Keratinocyte (primary cell): ENCODE measurements around the gene CORO2A. TPM values are rescaled to one million over a fixed set of nuclear protein-coding genes. Genes with fewer than 3 reads are reported as not detected.

Experiments
- DNase-seq: peaks from one replicate; pipeline ENCODE4 v3.0.0-alpha.2; 2011; ENCODE audit warnings: low read depth, missing footprints, low spot score
- FAIRE-seq: peaks from 2 replicates; lab custom pipeline; 2011; peaks lifted over from hg19 to GRCh38; lab: Jason Lieb, UNC
- H2AFZ ChIP-seq: 2 replicates; pipeline ENCODE4 v1.6.0; 2012; ENCODE audit warnings: low read length, control low read depth, inconsistent platforms; ENCODE audit not compliant: control insufficient read depth
- H3K27ac ChIP-seq: 2 replicates; pipeline ENCODE4 v1.5.1; 2011; ENCODE audit warnings: low read length; ENCODE audit not compliant: control insufficient read depth, insufficient read depth
- H3K27me3 ChIP-seq: 3 replicates; pipeline ENCODE4 v1.6.0; 2011; ENCODE audit warnings: low read length; ENCODE audit not compliant: control insufficient read depth, insufficient read depth; ENCODE audit errors: extremely low read depth
- H3K36me3 ChIP-seq, 2 experiments: 2 replicates in 1 of 2; 3 replicates in 1 of 2; pipeline ENCODE4 v1.5.1; 2011; ENCODE audit warnings: low read length in 2 of 2, mild to moderate bottlenecking in 1 of 2; ENCODE audit not compliant: control insufficient read depth in 2 of 2, insufficient read depth in 2 of 2; ENCODE audit errors: extremely low read depth in 1 of 2
- H3K4me1 ChIP-seq: 3 replicates; pipeline ENCODE4 v1.5.1; 2011; ENCODE audit warnings: low read length; ENCODE audit not compliant: control insufficient read depth, insufficient read depth; ENCODE audit errors: extremely low read depth
- H3K4me2 ChIP-seq: 3 replicates; pipeline ENCODE4 v1.6.0; 2011; ENCODE audit warnings: low read depth, low read length; ENCODE audit not compliant: control insufficient read depth, insufficient read depth; ENCODE audit errors: extremely low read depth
- H3K4me3 ChIP-seq, 3 experiments: fragments of 200-600 bp in 1 of 3; sonication (generic) in 1 of 3; 2 replicates in 2 of 3; 3 replicates in 1 of 3; pipeline ENCODE4 v1.5.1; 2011 to 2016; ENCODE audit warnings: low read length in 3 of 3, mild to moderate bottlenecking in 3 of 3, control low read depth in 2 of 3, inconsistent platforms in 1 of 3, low read depth in 1 of 3, mixed read lengths in 1 of 3, mixed run types in 1 of 3, moderate library complexity in 1 of 3; ENCODE audit not compliant: control insufficient read depth in 2 of 3, insufficient read depth in 2 of 3; ENCODE audit errors: extremely low read depth in 1 of 3
- H3K79me2 ChIP-seq: 2 replicates; pipeline ENCODE4 v1.6.0; 2012; ENCODE audit warnings: low read length; ENCODE audit not compliant: control insufficient read depth, insufficient read depth
- H3K9ac ChIP-seq: 3 replicates; pipeline ENCODE4 v1.6.0; 2011; ENCODE audit warnings: low read length; ENCODE audit not compliant: control insufficient read depth, insufficient read depth; ENCODE audit errors: extremely low read depth
- H3K9me1 ChIP-seq: 3 replicates; pipeline ENCODE4 v1.6.0; 2011; ENCODE audit warnings: low read length; ENCODE audit not compliant: control insufficient read depth, insufficient read depth; ENCODE audit errors: extremely low read depth
- H3K9me3 ChIP-seq: 2 replicates; pipeline ENCODE4 v1.5.1; 2012; ENCODE audit warnings: low read depth, low read length; ENCODE audit not compliant: control insufficient read depth
- H4K20me1 ChIP-seq: 3 replicates; pipeline ENCODE4 v1.6.0; 2011; ENCODE audit warnings: low read length; ENCODE audit not compliant: control insufficient read depth, insufficient read depth; ENCODE audit errors: extremely low read depth
- CTCF ChIP-seq, 3 experiments: IDR thresholded peaks in 1 of 3; conservative IDR thresholded peaks in 1 of 3; optimal IDR thresholded peaks in 1 of 3; 2 replicates in 2 of 3; 3 replicates in 1 of 3; pipeline versions ENCODE3 to v1.5.1; 2011; ENCODE audit warnings: low read length in 3 of 3, mild to moderate bottlenecking in 3 of 3, moderate library complexity in 2 of 3, control low read depth in 1 of 3, inconsistent platforms in 1 of 3; ENCODE audit not compliant: insufficient read depth in 2 of 3; ENCODE audit errors: extremely low read depth in 1 of 3
- EZH2 ChIP-seq: IDR thresholded peaks from one replicate; pipeline ENCODE4 v1.6.1; 2012; ENCODE audit warnings: inconsistent platforms, mild to moderate bottlenecking, low read length, moderate library complexity
- dilution Hi-C: fragments of 300-500 bp; cut with MboI; formaldehyde crosslinking; loops from one replicate; pipeline ENCODE4 v1.7.0; 2020; ENCODE audit warnings: low sequenced_read_pairs; ENCODE audit not compliant: extremely low pct_ligation_motif_present
- polyA plus RNA-seq, 5 experiments: library from polyadenylated mRNA; depleted of rRNA in 3 of 5; stranded (reverse) in 3 of 5; stranded (forward) in 1 of 5; unstranded in 1 of 5; fragments of >200 nt; gene quantifications; 1 replicate in 1 of 5; 2 replicates in 3 of 5; 3 replicates in 1 of 5; pipeline versions ENCODE4 v1.2.1 to v1.2.3, GENCODE V29; 2011 to 2012; ENCODE audit warnings: missing spikeins in 2 of 5, low read depth in 1 of 5, low replicate concordance in 1 of 5

CORO2A gene
- polyA plus RNA-seq, 1 donor (not counting 4 experiments of a cell fraction or from before 2014, with no cell fraction given) = 31.7 TPM

- Histone ChIP-seq H3K4me1 (peaks cover 16% of the 10 kb centered on the region), H3K4me2 (no peak overlapping the region), H4K20me1 (no peaks in the 10 kb centered on the region), H2AFZ (no peak overlapping the region), H3K79me2 (peaks cover 21% of the 10 kb centered on the region), H3K9me3 (no peaks in the 10 kb centered on the region), H3K27me3 (no peaks in the 10 kb centered on the region), H3K4me3 (no peak overlapping the region), H3K9ac (no peak overlapping the region), H3K27ac (no peak overlapping the region), H3K9me1 (peaks cover 2% of the 10 kb centered on the region), H3K36me3 (peaks cover 5 to 9% of the 10 kb centered on the region in 2 experiments)
- no peak for TF ChIP-seq EZH2
- no peak for TF ChIP-seq CTCF (optimal IDR thresholded peaks at IDR 0.05 in 1 of 3, IDR thresholded peaks at IDR 0.05 in 1 of 3, conservative IDR thresholded peaks at IDR 0.05 in 1 of 3; ENCODE audit: extremely low read depth in 1 of 3, insufficient read depth in 2 of 3, low read length in 3 of 3)
- no peak for FAIRE-seq
- DNase-seq = no peak
- dilution Hi-C loops = no loop called here
Observed at GRCh38 chr9:98104445-98104881, 88.0 kb downstream of the CORO2A start.

DNA sequence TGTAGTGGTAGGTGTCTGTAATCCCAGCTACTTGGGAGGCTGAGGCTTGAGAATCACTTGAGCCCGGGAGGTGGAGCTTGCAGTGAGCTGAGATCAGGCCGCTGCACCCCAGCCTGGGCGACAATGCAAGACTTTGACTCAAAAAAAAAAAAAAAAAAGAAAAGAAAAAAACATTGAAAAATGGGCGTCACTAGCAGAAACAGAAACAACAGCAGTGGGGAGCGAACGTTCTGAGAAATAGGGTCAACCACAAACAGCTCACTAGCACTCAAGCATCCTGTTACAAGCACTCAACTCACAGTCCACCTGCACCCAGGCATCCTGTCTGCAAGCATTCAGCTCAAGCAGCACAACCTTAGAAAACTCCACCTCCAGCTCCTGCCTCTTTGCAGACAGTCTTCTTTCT lies 90.6 kb downstream of the CORO2A start:
- peak; percentile 13 for FAIRE-seq
- TF ChIP-seq CTCF (optimal IDR thresholded peaks at IDR 0.05 in 1 of 3, IDR thresholded peaks at IDR 0.05 in 1 of 3, conservative IDR thresholded peaks at IDR 0.05 in 1 of 3; ENCODE audit: extremely low read depth in 1 of 3, insufficient read depth in 2 of 3, low read length in 3 of 3) = no peak
- no peak overlapping the region for H3K4me2 ChIP-seq
- peaks cover 2% of the 10 kb centered on the region for H3K9me1 ChIP-seq
- peaks cover 23% of the 10 kb centered on the region for H3K79me2 ChIP-seq
- no peak overlapping the region for H3K9ac ChIP-seq
- H3K36me3 ChIP-seq = peaks cover 5 to 15% of the 10 kb centered on the region in 2 experiments
- peaks cover 31% of the 10 kb centered on the region for H3K4me1 ChIP-seq
- no peaks in the 10 kb centered on the region for H3K9me3 ChIP-seq
- DNase-seq = no peak
- no peak overlapping the region for H3K4me3 ChIP-seq
- H4K20me1 ChIP-seq = no peaks in the 10 kb centered on the region
- H3K27ac ChIP-seq = no peak overlapping the region
- no peaks in the 10 kb centered on the region for H3K27me3 ChIP-seq
- no peak overlapping the region for H2AFZ ChIP-seq
- dilution Hi-C loops = no loop called here
